H1 (cell line): ENCODE data around the gene AP4M1.

Experiments used
- BCL11A ChIP-seq, 2 experiments: IDR thresholded peaks; one replicate each; pipeline ENCODE4 v1.6.1; 2011; ENCODE audit warnings: low read depth in 2 of 2, low read length in 2 of 2, mild to moderate bottlenecking in 2 of 2
- CBX5 ChIP-seq: fragments of 300-800, 300-1000 bp; sonication (generic); IDR thresholded peaks from 2 replicates; pipeline ENCODE4 v1.7.1; 2016; ENCODE audit warnings: antibody characterized with exemption, low read length, low read depth
- JUN ChIP-seq: IDR thresholded peaks from 2 replicates; pipeline ENCODE4 v1.6.1; 2011; ENCODE audit warnings: low read depth, mild to moderate bottlenecking, improper control_type of control experiment, low read length
- POLR2A ChIP-seq, 2 experiments: IDR thresholded peaks; 1 replicate in 1 of 2; 2 replicates in 1 of 2; pipeline ENCODE4 v1.6.1; 2011; ENCODE audit warnings: low read depth in 2 of 2, low read length in 2 of 2, mild to moderate bottlenecking in 2 of 2; ENCODE audit errors: control extremely low read depth in 1 of 2
- POLR2AphosphoS5 ChIP-seq: IDR thresholded peaks from 2 replicates; pipeline ENCODE4 v1.6.1; 2011; ENCODE audit warnings: low read depth, low read length
- RFX5 ChIP-seq: IDR thresholded peaks from 2 replicates; pipeline ENCODE4 v1.6.1; 2011; ENCODE audit warnings: low read depth, low read length, improper control_type of control experiment, borderline replicate concordance
- RNF2 ChIP-seq: fragments of 200-900, 300-1000 bp; sonication (generic); IDR thresholded peaks from 2 replicates; pipeline ENCODE4 v1.7.1; 2016; ENCODE audit warnings: borderline replicate concordance, low read depth, mild to moderate bottlenecking, antibody characterized with exemption, low read length; ENCODE audit not compliant: poor library complexity, severe bottlenecking; ENCODE audit errors: missing control alignments
- SIN3A ChIP-seq, 2 experiments: IDR thresholded peaks in 1 of 2; conservative IDR thresholded peaks in 1 of 2; 2 replicates each; pipeline ENCODE4 v1.6.1; 2011 to 2012; ENCODE audit warnings: low read length in 2 of 2, improper control_type of control experiment in 1 of 2, low read depth in 1 of 2, mild to moderate bottlenecking in 1 of 2
- SP2 ChIP-seq: IDR thresholded peaks from 2 replicates; pipeline ENCODE4 v1.6.1; 2012; ENCODE audit warnings: mild to moderate bottlenecking, low read length, inconsistent platforms
- SP4 ChIP-seq: IDR thresholded peaks from 2 replicates; pipeline ENCODE4 v1.6.1; 2012; ENCODE audit warnings: low read length, inconsistent platforms
- SUZ12 ChIP-seq: fragments of 200-600 bp; sonication (generic); IDR thresholded peaks from 2 replicates; pipeline ENCODE4 v1.6.1; 2012; ENCODE audit warnings: mild to moderate bottlenecking, inconsistent platforms, low read length, moderate library complexity, mixed read lengths
- TAF1 ChIP-seq: IDR thresholded peaks from 2 replicates; pipeline ENCODE4 v1.6.1; 2011; ENCODE audit warnings: mild to moderate bottlenecking, low read depth, low read length
- TF ChIP-seq, protein P1 (sequence below): IDR thresholded peaks from 2 replicates; pipeline ENCODE4 v1.6.1; 2012; ENCODE audit warnings: low read length, inconsistent platforms
- TF ChIP-seq, protein P2 (sequence below), 3 experiments: IDR thresholded peaks; 1 replicate in 2 of 3; 2 replicates in 1 of 3; pipeline versions ENCODE4 v1.5.1 to v1.6.1; 2011; ENCODE audit warnings: low read length in 3 of 3, mild to moderate bottlenecking in 3 of 3, inconsistent platforms in 2 of 3, low read depth in 1 of 3, moderate library complexity in 1 of 3; ENCODE audit not compliant: insufficient read depth in 1 of 3; ENCODE audit errors: control extremely low read depth in 1 of 3

DNA sequence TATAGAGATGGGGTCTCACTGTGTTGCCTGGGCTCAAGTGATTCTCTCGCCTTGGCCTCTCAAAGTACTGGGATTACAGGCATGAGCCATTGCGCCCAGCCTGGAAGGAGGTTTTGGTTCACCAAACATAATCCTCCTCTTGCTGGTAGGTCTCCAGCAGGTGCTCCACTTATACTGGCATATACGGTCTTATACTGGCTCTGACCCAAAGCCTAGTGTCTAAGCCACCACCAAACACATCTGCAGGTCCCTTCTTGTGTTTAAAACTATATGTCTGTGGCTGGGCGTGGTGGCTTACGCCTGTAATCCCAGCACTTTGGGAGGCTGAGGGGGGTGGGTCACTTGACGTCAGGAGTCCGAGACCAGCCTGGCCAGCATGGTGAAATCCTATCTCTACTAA, 30.7 kb downstream of the AP4M1 start:
- TF ChIP-seq CBX5 (no peak), TAF1 (no peak), SIN3A (conservative IDR thresholded peaks at IDR 0.05 in 1 of 2, IDR thresholded peaks at IDR 0.05 in 1 of 2; ENCODE audit: low read depth in 1 of 2, low read length in 2 of 2) (no peak), SP4 (no peak), SUZ12 (no peak), POLR2A (IDR thresholded peaks at IDR 0.05; ENCODE audit: control extremely low read depth in 1 of 2, low read depth in 2 of 2, low read length in 2 of 2) (no peak), SP2 (no peak), JUN (no peak), RNF2 (no peak), POLR2AphosphoS5 (no peak), RFX5 (no peak), BCL11A (IDR thresholded peaks at IDR 0.05; ENCODE audit: low read depth in 2 of 2, low read length in 2 of 2) (no peak)
- TF ChIP-seq, protein P1, sequence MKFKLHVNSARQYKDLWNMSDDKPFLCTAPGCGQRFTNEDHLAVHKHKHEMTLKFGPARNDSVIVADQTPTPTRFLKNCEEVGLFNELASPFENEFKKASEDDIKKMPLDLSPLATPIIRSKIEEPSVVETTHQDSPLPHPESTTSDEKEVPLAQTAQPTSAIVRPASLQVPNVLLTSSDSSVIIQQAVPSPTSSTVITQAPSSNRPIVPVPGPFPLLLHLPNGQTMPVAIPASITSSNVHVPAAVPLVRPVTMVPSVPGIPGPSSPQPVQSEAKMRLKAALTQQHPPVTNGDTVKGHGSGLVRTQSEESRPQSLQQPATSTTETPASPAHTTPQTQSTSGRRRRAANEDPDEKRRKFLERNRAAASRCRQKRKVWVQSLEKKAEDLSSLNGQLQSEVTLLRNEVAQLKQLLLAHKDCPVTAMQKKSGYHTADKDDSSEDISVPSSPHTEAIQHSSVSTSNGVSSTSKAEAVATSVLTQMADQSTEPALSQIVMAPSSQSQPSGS = no peak
- TF ChIP-seq, protein P2, sequence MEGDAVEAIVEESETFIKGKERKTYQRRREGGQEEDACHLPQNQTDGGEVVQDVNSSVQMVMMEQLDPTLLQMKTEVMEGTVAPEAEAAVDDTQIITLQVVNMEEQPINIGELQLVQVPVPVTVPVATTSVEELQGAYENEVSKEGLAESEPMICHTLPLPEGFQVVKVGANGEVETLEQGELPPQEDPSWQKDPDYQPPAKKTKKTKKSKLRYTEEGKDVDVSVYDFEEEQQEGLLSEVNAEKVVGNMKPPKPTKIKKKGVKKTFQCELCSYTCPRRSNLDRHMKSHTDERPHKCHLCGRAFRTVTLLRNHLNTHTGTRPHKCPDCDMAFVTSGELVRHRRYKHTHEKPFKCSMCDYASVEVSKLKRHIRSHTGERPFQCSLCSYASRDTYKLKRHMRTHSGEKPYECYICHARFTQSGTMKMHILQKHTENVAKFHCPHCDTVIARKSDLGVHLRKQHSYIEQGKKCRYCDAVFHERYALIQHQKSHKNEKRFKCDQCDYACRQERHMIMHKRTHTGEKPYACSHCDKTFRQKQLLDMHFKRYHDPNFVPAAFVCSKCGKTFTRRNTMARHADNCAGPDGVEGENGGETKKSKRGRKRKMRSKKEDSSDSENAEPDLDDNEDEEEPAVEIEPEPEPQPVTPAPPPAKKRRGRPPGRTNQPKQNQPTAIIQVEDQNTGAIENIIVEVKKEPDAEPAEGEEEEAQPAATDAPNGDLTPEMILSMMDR (IDR thresholded peaks at IDR 0.05; ENCODE audit: control extremely low read depth in 1 of 3, insufficient read depth in 1 of 3, low read depth in 1 of 3, low read length in 3 of 3) = no peak
